ENCODE results near the gene PKN1.

PKN1 gene

GRCh38 chr19:14515501-14516047 lies 82.5 kb downstream of the PKN1 start:
- no peak for DNase-seq (ENCODE audit: low read depth)

- DNase-seq (ENCODE audit: low read depth), result no peak
Observed at GRCh38 chr19:14516048-14516534, 83.0 kb downstream of the PKN1 start.

GRCh38 chr19:14516746-14517438 lies 83.8 kb downstream of the PKN1 start:
- DNase-seq (ENCODE audit: low read depth), result no peak

GRCh38 chr19:14517446-14517839 lies 84.3 kb downstream of the PKN1 start:
- DNase-seq (ENCODE audit: low read depth), result no peak

DNA sequence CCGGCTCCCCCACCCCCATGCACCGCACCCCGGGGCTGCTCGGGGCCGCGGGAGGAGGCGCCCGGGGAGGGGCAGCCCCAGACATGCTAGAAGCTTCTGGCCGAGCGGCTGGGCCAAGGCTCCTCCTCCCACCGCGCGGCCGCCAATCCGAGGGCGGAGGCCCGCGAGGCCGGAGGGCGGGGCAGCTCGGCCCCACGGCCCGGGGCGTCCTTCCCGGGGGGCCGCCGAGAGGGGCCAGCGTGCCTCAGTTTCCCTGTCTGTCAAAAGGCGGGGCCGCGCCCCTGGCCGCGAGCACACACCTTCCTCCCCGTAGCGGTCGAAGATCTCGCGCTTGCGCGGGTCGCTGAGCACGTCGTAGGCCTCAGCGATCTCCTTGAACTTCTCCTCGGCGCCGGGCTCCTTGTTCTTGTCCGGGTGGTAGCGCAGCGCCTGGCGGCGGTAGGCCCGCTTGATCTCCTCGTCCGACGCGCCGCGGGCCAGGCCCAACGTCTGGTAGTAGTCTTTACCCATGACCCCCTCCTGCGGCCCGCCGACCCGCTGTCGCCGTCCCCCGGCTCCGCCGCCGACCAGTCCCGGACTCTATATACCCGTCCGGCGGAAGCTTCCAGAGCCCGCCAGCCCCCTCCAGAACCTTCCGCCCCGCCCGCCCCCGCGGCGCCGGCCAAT lies 84.9 kb downstream of the PKN1 start, which contains the start of gene DNAJB1:
Gene DNAJB1, minus strand, starts transcription at position 558 of the 666 bp plus-strand sequence. Its CDS starts 48 bp downstream, at position 510.
- DNase-seq (ENCODE audit: low read depth), result peak; percentile 56

- no peak for DNase-seq (ENCODE audit: low read depth)
Observed at GRCh38 chr19:14519245-14519859, 86.2 kb downstream of the PKN1 start.

GRCh38 chr19:14519860-14520407 lies 86.8 kb downstream of the PKN1 start:
- DNase-seq (ENCODE audit: low read depth), result no peak

DNA sequence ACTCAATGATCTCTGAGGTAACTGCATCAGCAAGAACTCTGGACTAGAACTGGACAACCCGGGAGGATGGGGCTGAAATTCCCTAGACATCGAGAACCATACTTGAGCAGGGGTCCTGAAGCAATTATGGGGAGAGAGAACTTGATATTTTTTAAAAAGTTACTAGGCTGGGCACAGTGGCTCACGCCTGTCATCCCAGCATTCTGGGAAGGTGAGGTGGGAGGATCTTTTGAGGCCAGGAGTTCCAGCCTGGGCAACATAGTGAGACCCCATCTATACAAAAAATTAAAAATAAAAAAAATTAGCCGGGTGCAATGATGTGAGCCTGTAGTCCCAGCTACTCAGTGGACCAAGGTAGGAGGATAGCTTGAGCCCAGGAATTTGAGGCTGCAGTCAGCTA lies 87.4 kb downstream of the PKN1 start:
- no peak for DNase-seq (ENCODE audit: low read depth)

Measured in stimulated activated CD8-positive, alpha-beta memory T cell treated with anti-CD3 and anti-CD28 coated beads, Interleukin-12 subunit alpha, Interleukin-12 subunit beta, amount 100 ng/mL, for 4 hours (primary cell).